NCI-H1436 treated with DMSO at 0.1 percent for 48 hours (cell line): ENCODE data around the gene GALNT12.

ENCODE experiments used
- DNase-seq: peaks from one replicate; lab custom pipeline; 2025; lab: John Stamatoyannopoulos, UW

Gene GALNT12

GRCh38 chr9:98807070-98807813 is at the start of gene GALNT12:
GALNT12 (plus strand) TSS chr9:98807670; CDS start chr9:98807699, 29 bp downstream.
- no peak for DNase-seq

GRCh38 chr9:98760231-98760630 is 47.2 kb upstream of the GALNT12 start:
- no peak for DNase-seq

DNA sequence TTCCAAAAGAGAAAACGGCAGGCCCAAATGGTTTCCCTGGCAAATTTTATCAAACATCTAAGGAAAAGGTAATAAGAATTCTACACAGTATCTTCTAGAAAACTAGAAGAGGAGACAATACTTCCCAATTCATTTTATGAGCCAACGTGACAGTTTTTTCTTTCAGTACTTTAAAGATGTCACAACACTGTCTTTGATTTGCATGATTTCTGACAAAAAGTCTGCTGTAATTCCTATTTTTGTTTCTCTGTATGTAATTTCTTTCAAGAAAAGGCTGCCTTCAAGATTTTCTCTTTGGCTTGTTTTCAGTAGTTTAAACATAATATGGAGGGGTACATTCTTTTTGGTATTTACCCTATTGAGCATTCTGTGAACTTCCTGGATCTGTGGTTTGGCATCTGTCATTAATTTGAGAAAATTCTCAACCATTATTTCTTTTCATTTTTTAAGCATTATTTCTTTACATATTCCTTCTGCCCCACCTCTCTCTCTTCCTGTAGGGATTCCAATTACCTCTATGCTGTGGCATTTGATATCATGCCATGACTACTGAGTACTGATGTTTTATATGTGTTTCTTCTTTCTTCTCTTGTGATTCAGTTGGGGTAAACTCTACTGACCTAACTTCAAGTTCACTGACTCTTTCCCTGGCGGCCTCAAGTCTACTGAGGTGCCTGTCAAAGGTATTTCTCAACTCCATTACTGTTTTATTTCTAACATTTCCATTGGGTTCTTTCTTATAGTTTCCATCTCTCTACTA is 43.3 kb upstream of the GALNT12 start:
- DNase-seq, result no peak

DNA sequence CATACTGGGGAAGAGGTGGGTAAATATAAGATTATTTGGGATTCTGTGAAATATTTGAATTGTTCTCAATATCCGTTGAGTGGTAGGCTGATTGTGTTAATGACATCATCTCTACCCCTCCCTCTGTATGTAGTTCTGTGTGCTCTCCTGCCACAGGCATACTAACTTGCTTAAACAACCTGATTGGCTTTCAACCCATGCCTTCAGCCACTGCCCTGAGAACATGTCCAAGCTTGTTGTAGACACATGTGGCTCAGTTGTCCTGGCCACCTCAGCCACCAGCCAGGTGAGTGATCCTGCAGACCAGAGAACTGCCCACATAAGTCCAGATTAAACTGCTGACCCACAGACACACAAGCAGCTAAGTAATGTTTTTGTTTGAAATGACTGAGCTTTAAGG is 42.2 kb upstream of the GALNT12 start:
- DNase-seq, result no peak

DNA sequence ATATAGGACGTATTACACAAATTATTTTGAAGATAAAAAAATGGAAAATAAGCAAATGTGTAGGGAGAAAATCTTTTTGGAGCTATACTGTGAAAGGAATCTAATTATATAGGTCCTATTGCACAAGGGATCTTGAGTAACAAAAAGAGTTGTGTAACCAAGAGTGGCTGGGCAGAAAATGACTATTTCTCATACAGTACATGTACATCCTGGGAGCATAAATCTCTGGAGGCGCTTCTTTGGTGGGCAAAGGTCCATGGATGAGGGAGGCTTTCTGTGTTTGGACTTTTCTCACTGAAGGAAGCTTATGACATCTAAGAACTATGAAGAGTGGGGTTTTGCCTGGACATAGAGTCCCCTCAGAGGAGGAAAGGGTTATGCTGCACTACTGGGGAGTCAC is 40.9 kb upstream of the GALNT12 start:
- no peak for DNase-seq

DNA sequence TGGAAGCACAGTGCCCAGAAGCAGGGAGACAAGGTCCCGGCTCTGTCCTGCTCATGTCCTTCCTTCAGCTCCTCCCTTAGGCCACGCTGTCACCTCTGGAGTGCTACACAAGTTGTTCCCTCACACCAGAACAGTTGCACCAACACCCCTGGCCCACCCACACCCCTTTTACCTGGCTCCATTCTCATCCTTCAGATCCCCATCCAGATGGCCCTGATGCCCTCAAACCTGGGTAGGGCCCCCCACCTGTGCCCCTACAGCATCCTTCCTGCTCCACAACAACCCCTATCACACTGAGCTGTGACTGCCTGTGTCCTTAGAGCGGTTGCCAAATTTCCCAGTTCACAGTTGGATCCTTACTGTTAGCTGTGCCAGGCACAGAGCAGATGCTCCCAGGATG is 40.3 kb upstream of the GALNT12 start:
- DNase-seq, result no peak

GRCh38 chr9:98767915-98768314 is 39.6 kb upstream of the GALNT12 start:
- DNase-seq, result no peak

DNA sequence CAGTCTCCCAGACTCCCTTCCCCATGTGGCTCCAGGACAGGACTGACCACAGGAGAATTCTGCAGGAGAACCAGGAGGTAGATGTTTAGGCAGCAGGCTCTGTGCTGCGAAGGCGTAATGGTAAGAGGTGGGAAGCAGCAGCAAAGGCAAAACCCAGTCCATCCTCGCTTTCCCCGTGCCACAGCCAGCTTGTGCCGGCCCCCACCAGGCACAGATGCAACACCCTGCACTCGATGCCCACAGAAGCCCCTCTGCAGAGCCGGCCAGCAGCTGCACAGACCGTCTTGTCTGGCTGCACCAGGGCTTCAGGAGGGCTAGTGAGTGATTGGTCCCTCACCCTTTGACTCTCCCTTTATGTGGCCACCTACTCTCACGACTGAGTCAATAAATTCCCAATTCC is 39.1 kb upstream of the GALNT12 start:
- no peak for DNase-seq

DNA sequence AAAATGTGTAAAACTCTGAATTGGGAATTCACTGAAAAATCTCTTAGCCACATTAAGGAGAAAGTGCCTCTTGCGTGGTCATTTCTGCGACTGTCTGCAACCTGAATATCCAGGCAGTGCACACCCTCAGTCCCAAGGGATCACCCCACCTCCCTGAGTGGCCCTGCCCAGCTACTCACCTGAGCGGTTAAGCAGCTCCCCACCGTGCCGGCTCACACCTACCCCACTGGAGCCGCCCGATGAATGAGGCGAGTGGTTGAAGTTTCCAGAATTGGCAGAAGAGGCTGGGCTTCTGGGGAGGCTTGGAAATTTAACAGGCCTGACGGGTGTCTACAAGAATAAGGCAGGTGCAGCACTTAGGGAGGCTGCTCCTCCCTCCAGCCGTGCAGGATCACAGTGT is 36.8 kb upstream of the GALNT12 start:
- no peak for DNase-seq

- no peak for DNase-seq
These were observed 36.1 kb upstream of the GALNT12 start for GRCh38 chr9:98771209-98771874.

DNA sequence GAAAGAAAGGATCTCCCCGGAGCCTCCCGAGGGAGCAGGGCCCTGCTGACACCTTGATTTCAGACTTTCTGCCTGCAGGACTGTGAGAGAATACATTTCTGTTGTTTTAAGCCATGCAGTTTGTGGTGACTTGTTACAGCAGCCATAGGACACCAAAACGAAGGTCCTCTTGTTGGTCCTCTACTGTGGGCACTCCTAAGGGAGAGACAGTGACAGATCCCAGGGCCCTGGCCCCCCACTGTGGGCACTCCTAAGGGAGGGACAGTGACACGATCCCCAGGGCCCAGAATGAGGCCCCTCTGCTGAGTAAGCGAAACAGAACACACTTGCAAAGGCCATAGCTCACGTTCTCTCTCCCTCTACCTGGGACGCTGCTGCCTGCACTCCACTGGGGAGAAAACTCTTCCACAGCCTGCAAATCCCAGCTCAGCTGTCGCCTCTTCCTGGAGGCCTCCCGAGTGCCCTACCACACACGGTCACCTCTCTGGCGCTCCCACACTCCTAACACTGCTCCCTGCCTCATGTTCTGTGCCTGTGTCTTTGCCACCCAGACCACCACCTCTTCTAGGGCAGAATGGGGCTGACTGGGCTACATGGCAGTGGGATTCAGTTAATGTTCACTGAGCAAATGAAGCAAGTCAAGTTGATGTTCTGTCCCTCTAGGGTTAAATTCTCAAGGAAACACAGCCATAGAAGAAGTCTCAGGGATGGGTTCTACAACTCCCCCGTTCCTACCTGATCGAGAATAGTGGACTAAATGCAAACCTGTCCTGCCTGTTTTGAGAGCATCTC is 34.9 kb upstream of the GALNT12 start:
- no peak for DNase-seq

DNA sequence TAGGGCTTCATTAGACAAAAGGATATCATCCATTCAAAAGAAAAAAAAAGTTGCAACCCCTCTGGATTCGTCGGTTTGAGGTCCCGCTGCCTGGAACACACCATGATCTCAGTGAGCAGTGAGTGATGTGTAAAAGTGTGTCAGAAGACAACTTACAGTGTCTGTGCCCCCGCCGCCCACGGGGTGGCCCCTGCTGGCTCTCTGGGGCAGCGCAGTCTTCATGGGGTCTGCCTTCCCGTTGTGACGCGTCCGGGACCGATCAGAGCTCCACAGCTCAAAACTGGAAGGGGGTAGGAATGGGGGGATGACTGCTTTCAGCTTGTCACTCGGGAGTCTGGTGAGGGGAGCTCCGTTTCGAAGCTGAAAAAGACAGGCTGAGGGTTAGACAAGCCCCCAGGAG is 33.7 kb upstream of the GALNT12 start:
- DNase-seq, result no peak

GRCh38 chr9:98774746-98775145 is 32.7 kb upstream of the GALNT12 start:
- DNase-seq, result no peak

DNA sequence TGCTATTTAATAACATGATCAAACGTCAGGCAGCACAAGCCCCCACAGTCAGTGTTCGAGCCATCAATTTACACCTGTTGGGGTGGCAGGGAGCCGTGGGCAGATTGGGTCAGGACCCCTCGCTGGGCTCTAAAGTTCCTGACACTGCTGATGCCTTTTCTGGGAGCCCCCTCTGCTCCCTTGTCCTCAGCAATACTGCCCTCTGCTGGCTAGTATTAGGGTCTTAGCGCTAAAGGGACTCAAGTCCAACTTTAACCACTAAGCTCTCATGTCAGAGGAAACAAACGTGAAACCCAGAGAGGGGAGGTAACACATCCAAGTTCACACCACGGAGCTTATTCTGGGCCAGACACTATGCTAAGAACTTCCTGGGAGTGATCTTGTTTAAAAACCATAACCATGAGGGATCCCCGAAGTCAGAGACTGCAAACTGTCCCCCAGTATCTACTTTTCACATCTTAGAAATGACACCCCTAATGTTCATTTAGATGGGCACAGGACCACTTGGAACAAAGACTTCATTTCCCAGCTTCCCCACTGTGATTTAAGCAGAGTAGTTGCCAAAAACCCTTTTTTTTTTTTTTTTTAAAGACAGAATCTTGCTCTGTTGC is 31.5 kb upstream of the GALNT12 start:
- DNase-seq, result no peak

DNA sequence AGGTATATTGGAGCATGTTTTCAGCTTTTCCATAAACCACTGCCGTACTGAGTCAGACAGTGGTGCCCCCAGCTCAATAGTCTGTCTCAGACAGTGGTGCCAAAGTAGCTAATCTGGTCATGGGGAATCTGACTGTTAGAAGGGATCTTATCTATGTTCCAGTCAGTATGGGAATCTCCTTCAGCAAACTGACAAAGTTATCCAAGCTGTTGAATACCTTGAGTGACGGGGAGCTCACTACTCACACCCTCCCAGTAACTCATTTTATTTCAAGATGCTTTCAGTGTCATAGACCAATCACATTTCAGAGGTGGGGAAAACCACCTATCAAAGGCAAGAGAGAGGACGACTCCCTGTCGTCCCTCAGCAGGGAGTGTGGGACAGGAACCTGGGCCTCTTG is 29.9 kb upstream of the GALNT12 start:
- DNase-seq, result no peak

- no peak for DNase-seq
These were observed 29.2 kb upstream of the GALNT12 start for GRCh38 chr9:98778251-98778650.

- no peak for DNase-seq
These were observed 28.5 kb upstream of the GALNT12 start for GRCh38 chr9:98778711-98779530.

DNA sequence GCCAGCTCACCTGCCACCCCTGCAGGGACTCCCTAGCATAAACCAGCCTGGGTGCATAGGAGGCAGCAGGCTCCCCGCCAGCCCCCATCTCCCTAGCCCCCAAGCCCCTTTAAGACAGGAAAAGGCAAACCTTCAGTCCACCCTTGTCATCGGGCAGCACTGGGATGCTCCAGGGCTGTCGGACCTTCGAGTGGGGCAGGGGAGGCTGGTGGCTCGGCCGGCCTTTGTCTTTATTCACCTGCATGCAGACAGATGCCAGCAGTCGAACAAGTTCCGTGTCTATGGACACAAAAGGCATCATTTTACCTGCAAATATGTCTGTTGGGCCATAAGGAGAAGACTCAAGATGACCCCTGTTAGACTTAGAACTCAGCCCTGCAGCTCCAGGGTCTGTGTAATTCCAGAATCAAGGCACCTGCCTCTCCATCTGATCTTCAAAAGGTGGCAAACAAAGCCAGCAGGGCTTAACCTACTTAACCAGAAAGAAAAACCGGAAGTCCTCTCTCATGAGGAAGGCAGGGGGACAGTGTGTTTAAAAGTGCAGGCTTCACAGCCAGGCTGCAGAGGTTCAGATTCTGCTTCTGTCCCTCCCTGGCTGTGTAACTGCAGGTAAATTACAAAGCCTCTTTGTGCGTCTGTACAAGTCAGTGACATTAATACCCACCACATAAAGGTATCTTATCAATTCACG is 27.3 kb upstream of the GALNT12 start:
- no peak for DNase-seq

- no peak for DNase-seq
These were observed 25.7 kb upstream of the GALNT12 start for GRCh38 chr9:98781588-98782383.
